Stimulated activated naive B cell treated with anti-CD40 and anti-IgM and Interleukin-4, amounts not matched to agents 10 μg/mL and 1 μg/mL and 100 μg/mL, for 72 hours (primary cell): Measurements from ENCODE around the gene MSI2.

Experiments used
- ATAC-seq, 2 donors: fragments of 150-1000 bp; cut with Tn5 transposase; replicated peaks; 2 replicates each; pipeline ENCODE4 v1.10.0; 2021; ENCODE audit warnings: moderate library complexity in 1 of 2
- DNase-seq: peaks from one replicate; pipeline ENCODE4 v3.0.0; 2021
- H3K27ac Mint-ChIP-seq: one replicate; pipeline ENCODE4 v1.8.0; 2022; ENCODE audit warnings: mild to moderate bottlenecking, mixed read lengths
- H3K27me3 Mint-ChIP-seq, 2 donors: one replicate each; pipeline ENCODE4 v1.8.0; 2022; ENCODE audit warnings: mixed read lengths in 2 of 2
- H3K36me3 Mint-ChIP-seq, 2 donors: one replicate each; pipeline ENCODE4 v1.8.0; 2022; ENCODE audit warnings: mixed read lengths in 2 of 2, mild to moderate bottlenecking in 1 of 2
- H3K4me1 Mint-ChIP-seq, 2 donors: one replicate each; pipeline ENCODE4 v1.8.0; 2022; ENCODE audit warnings: mixed read lengths in 2 of 2, mild to moderate bottlenecking in 1 of 2
- H3K4me3 Mint-ChIP-seq, 2 donors: one replicate each; pipeline ENCODE4 v1.8.0; 2022; ENCODE audit warnings: mild to moderate bottlenecking in 2 of 2, mixed read lengths in 2 of 2, moderate library complexity in 1 of 2
- H3K9me3 Mint-ChIP-seq, 2 donors: one replicate each; pipeline ENCODE4 v1.8.0; 2022; ENCODE audit warnings: mixed read lengths in 2 of 2, mild to moderate bottlenecking in 1 of 2

Gene MSI2

GRCh38 chr17:57363998-57364643 is 107.8 kb downstream of the MSI2 start:
- Mint-ChIP-seq H3K9me3 (no peaks in the 10 kb centered on the region), H3K36me3 (peaks cover 9 to 19% of the 10 kb centered on the region in 2 donors), H3K27me3 (no peaks in the 10 kb centered on the region), H3K27ac (no peak overlapping the region), H3K4me3 (no peak overlapping the region), H3K4me1 (peaks cover 35 to 59% of the 10 kb centered on the region in 2 donors)
- DNase-seq: no peak
- ATAC-seq: no peak

- H3K9me3 Mint-ChIP-seq: no peaks in the 10 kb centered on the region
- peak; percentile 13 to 28 for ATAC-seq
- no peaks in the 10 kb centered on the region for H3K27me3 Mint-ChIP-seq
- DNase-seq: no peak
- no peak overlapping the region for H3K27ac Mint-ChIP-seq
- H3K4me3 Mint-ChIP-seq: peak overlapping the region in 1 of 2 donors; percentile 51
- peaks cover 39 to 56% of the 10 kb centered on the region in 2 donors for H3K4me1 Mint-ChIP-seq
- peaks cover 9 to 19% of the 10 kb centered on the region in 2 donors for H3K36me3 Mint-ChIP-seq
These were observed 109.1 kb downstream of the MSI2 start for GRCh38 chr17:57365420-57365819.

GRCh38 chr17:57366177-57366557 is 109.8 kb downstream of the MSI2 start:
- peaks cover 9 to 19% of the 10 kb centered on the region in 2 donors for H3K36me3 Mint-ChIP-seq
- ATAC-seq: peak; percentile 17 to 35
- peak overlapping the region in 1 of 2 donors; percentile 22 for H3K4me3 Mint-ChIP-seq
- no peaks in the 10 kb centered on the region for H3K27me3 Mint-ChIP-seq
- H3K27ac Mint-ChIP-seq: peak overlapping the region; percentile 68
- H3K9me3 Mint-ChIP-seq: no peaks in the 10 kb centered on the region
- no peak for DNase-seq
- peaks cover 39 to 56% of the 10 kb centered on the region in 2 donors for H3K4me1 Mint-ChIP-seq

- ATAC-seq: peak; percentile 71
- H3K9me3 Mint-ChIP-seq: no peaks in the 10 kb centered on the region
- H3K36me3 Mint-ChIP-seq: peaks cover 9 to 19% of the 10 kb centered on the region in 2 donors
- no peak for DNase-seq
- no peak overlapping the region for H3K27ac Mint-ChIP-seq
- peak overlapping the region; percentile 15 to 22 for H3K4me3 Mint-ChIP-seq
- no peaks in the 10 kb centered on the region for H3K27me3 Mint-ChIP-seq
- H3K4me1 Mint-ChIP-seq: peaks cover 39 to 56% of the 10 kb centered on the region in 2 donors
These were observed 110.4 kb downstream of the MSI2 start for GRCh38 chr17:57366558-57367351.

GRCh38 chr17:57368637-57369336 is 112.5 kb downstream of the MSI2 start:
- peak overlapping the region; percentile 77 for H3K27ac Mint-ChIP-seq
- no peaks in the 10 kb centered on the region for H3K27me3 Mint-ChIP-seq
- peaks cover 9 to 19% of the 10 kb centered on the region in 2 donors for H3K36me3 Mint-ChIP-seq
- peaks cover 39 to 56% of the 10 kb centered on the region in 2 donors for H3K4me1 Mint-ChIP-seq
- no peak for DNase-seq
- ATAC-seq: peak in 1 of 2 donors; percentile 28
- no peak overlapping the region for H3K4me3 Mint-ChIP-seq
- no peaks in the 10 kb centered on the region for H3K9me3 Mint-ChIP-seq

- peaks cover 37 to 50% of the 10 kb centered on the region in 2 donors for H3K4me1 Mint-ChIP-seq
- ATAC-seq (peak; percentile 33 to 51), DNase-seq (no peak)
- peaks cover 11 to 21% of the 10 kb centered on the region in 2 donors for H3K36me3 Mint-ChIP-seq
- peak overlapping the region; percentile 9 for H3K27ac Mint-ChIP-seq
- no peaks in the 10 kb centered on the region for H3K27me3 Mint-ChIP-seq
- no peak overlapping the region for H3K4me3 Mint-ChIP-seq
- no peaks in the 10 kb centered on the region for H3K9me3 Mint-ChIP-seq
These were observed 113.2 kb downstream of the MSI2 start for GRCh38 chr17:57369509-57369945.

- Mint-ChIP-seq H3K9me3 (no peaks in the 10 kb centered on the region), H3K27ac (peak overlapping the region; percentile 63), H3K4me3 (no peak overlapping the region), H3K4me1 (peaks cover 36 to 45% of the 10 kb centered on the region in 2 donors), H3K36me3 (peaks cover 14 to 25% of the 10 kb centered on the region in 2 donors), H3K27me3 (no peaks in the 10 kb centered on the region)
- ATAC-seq: peak in 1 of 2 donors; percentile 36
- no peak for DNase-seq
These were observed 113.8 kb downstream of the MSI2 start for GRCh38 chr17:57370037-57370581.

GRCh38 chr17:57370619-57371018 is 114.3 kb downstream of the MSI2 start:
- Mint-ChIP-seq H3K9me3 (no peaks in the 10 kb centered on the region), H3K27me3 (no peaks in the 10 kb centered on the region), H3K4me3 (no peak overlapping the region), H3K27ac (peak overlapping the region; percentile 63), H3K4me1 (peaks cover 32 to 44% of the 10 kb centered on the region in 2 donors), H3K36me3 (peaks cover 16 to 30% of the 10 kb centered on the region in 2 donors)
- DNase-seq: no peak
- no peak for ATAC-seq

- peaks cover 19 to 36% of the 10 kb centered on the region in 2 donors for H3K4me1 Mint-ChIP-seq
- no peak for DNase-seq
These were observed 115.8 kb downstream of the MSI2 start for GRCh38 chr17:57372156-57372555.

GRCh38 chr17:57373048-57373447 is 116.7 kb downstream of the MSI2 start:
- H3K4me1 Mint-ChIP-seq: peaks cover 15 to 35% of the 10 kb centered on the region in 2 donors
- H3K36me3 Mint-ChIP-seq: peaks cover 30 to 39% of the 10 kb centered on the region in 2 donors
- no peaks in the 10 kb centered on the region for H3K9me3 Mint-ChIP-seq
- no peak overlapping the region for H3K27ac Mint-ChIP-seq
- DNase-seq (no peak), ATAC-seq (no peak)
- no peak overlapping the region for H3K4me3 Mint-ChIP-seq
- H3K27me3 Mint-ChIP-seq: no peaks in the 10 kb centered on the region

More at GRCh38 chr17:57372156-57372555, 115.8 kb downstream of the MSI2 start:
- Mint-ChIP-seq H3K36me3 (peaks cover 28 to 37% of the 10 kb centered on the region in 2 donors), H3K4me3 (no peak overlapping the region), H3K27me3 (no peaks in the 10 kb centered on the region), H3K27ac (no peak overlapping the region), H3K9me3 (no peaks in the 10 kb centered on the region)
- ATAC-seq: no peak

GRCh38 chr17:57373756-57374155 is 117.4 kb downstream of the MSI2 start:
- Mint-ChIP-seq H3K4me1 (peaks cover 14 to 33% of the 10 kb centered on the region in 2 donors), H3K27me3 (no peaks in the 10 kb centered on the region), H3K9me3 (no peaks in the 10 kb centered on the region), H3K27ac (no peak overlapping the region), H3K36me3 (peaks cover 30 to 42% of the 10 kb centered on the region in 2 donors), H3K4me3 (no peak overlapping the region)
- no peak for ATAC-seq
- DNase-seq: no peak

- Mint-ChIP-seq H3K4me3 (no peak overlapping the region), H3K27me3 (no peaks in the 10 kb centered on the region), H3K27ac (no peak overlapping the region), H3K36me3 (peaks cover 30 to 52% of the 10 kb centered on the region in 2 donors), H3K9me3 (no peaks in the 10 kb centered on the region), H3K4me1 (peaks cover 16 to 38% of the 10 kb centered on the region in 2 donors)
- DNase-seq (no peak), ATAC-seq (no peak)
These were observed 118.9 kb downstream of the MSI2 start for GRCh38 chr17:57375040-57375769.

GRCh38 chr17:57375770-57376225 is 119.5 kb downstream of the MSI2 start:
- Mint-ChIP-seq H3K4me1 (peaks cover 16 to 39% of the 10 kb centered on the region in 2 donors), H3K4me3 (no peak overlapping the region), H3K27ac (no peak overlapping the region), H3K9me3 (no peaks in the 10 kb centered on the region), H3K36me3 (peaks cover 30 to 52% of the 10 kb centered on the region in 2 donors), H3K27me3 (no peaks in the 10 kb centered on the region)
- DNase-seq: no peak
- no peak for ATAC-seq
